ENCODE results near the gene SMAD6. TPM values are rescaled to one million over a fixed set of nuclear protein-coding genes. Genes with fewer than 3 reads are reported as not detected.

The SMAD6 gene
- total and polyA plus RNA-seq, 9 of the 15 experiments (the other 6 are each of a cell fraction or from before 2014, with no cell fraction given): 0.10 to 15.5 (median 3.7) TPM

- Histone ChIP-seq H3K79me2 (ENCODE audit: control insufficient read depth, insufficient read depth, low read length) (peaks cover 36% of the 10 kb centered on the region), H3K4me1 (replicated peaks in 1 of 2; ENCODE audit: control insufficient read depth in 2 of 2, insufficient read depth in 2 of 2, low read length in 2 of 2) (peaks cover 35 to 37% of the 10 kb centered on the region in 2 experiments; a peak in 4 of 5 replicates), H3K4me2 (ENCODE audit: insufficient read depth, low read length) (no peak overlapping the region), H3K27me3 (ENCODE audit: control insufficient read depth in 2 of 2, insufficient read depth in 2 of 2, low read length in 2 of 2) (no peaks in the 10 kb centered on the region), H2AFZ (ENCODE audit: low read depth, low read length) (no peak overlapping the region), H4K20me1 (replicated peaks; ENCODE audit: control insufficient read depth, insufficient read depth, low read length) (peaks cover 7% of the 10 kb centered on the region; the same call in 1 of the 2 replicates), H3K27ac (ENCODE audit: extremely low read depth, low read depth, low read length) (no peak overlapping the region), H3K9ac (ENCODE audit: insufficient read depth in 1 of 2, low read depth in 2 of 2, low read length in 2 of 2) (0 out of 4 replicates have a peak overlapping the region, but pooled peaks of 1 of the 2 experiments have one; percentile 10), H3K9me3 (replicated peaks; ENCODE audit: control insufficient read depth, insufficient read depth, low read depth, low read length) (no peaks in the 10 kb centered on the region), H3K36me3 (ENCODE audit: control insufficient read depth, insufficient read depth, low read length) (peaks cover 8% of the 10 kb centered on the region; the same call in 1 of the 3 replicates), H3K4me3 (no peak overlapping the region), H3K9me1 (ENCODE audit: control insufficient read depth, insufficient read depth, low read length) (peaks cover 4% of the 10 kb centered on the region)
- in situ Hi-C loops (cut with MboI) (no loop called here), intact Hi-C loops (cut with micrococcal nuclease) (no loop called here)
- FAIRE-seq (no peak), ATAC-seq (no peak), DNase-seq (ENCODE audit: extremely low read depth in 1 of 4, low spot score in 3 of 4) (no peak)
- CTCF ChIA-PET (ENCODE audit: low intra/inter-chr PET ratio): no interaction called here
- no TSS peak for BruUV-seq (replicated peaks)
- no peak for TF ChIP-seq PATZ1 (CRISPR knock-in tag; IDR thresholded peaks at IDR 0.05; ENCODE audit: borderline replicate concordance)
- no peak for TF ChIP-seq TRIM25 (IDR thresholded peaks at IDR 0.05; ENCODE audit: borderline replicate concordance)
- no peak for TF ChIP-seq ZBTB1 (CRISPR knock-in tag; IDR thresholded peaks at IDR 0.05; ENCODE audit: borderline replicate concordance, low read depth)
- TF ChIP-seq SRSF3 (IDR thresholded peaks at IDR 0.05; ENCODE audit: insufficient read depth, low read length): no peak
- no peak for TF ChIP-seq ZNF449 (CRISPR knock-in tag; IDR thresholded peaks at IDR 0.05)
- TF ChIP-seq E2F4 (CRISPR knock-in tag; IDR thresholded peaks at IDR 0.05; ENCODE audit: low read depth): no peak
- no peak for TF ChIP-seq DEAF1 (CRISPR knock-in tag; IDR thresholded peaks at IDR 0.05)
- TF ChIP-seq BACH1 (tag; IDR thresholded peaks at IDR 0.05): no peak
- no peak for TF ChIP-seq CEBPB (tag; IDR thresholded peaks at IDR 0.05)
- TF ChIP-seq TCF7L2 (IDR thresholded peaks at IDR 0.05; ENCODE audit: low read depth, low read length): no peak
- TF ChIP-seq RFX5 (IDR thresholded peaks at IDR 0.05; ENCODE audit: low read depth, low read length): no peak
- WGBS (ENCODE audit: insufficient coverage, low coverage, missing lambda C conversion rate): 78% methylated on average over 14 of the region's 14 CpGs
- POLR2A ChIA-PET: interaction anchor here (1.0 kb wide), 1 partner anchor 143 kb away, joined by 3 read pairs; no protein-coding TSS in a partner anchor
These were observed 22.9 kb downstream of the SMAD6 start for GRCh38 chr15:66724732-66725463.

Data from K562 (cell line).